B cell (primary cell): Measurements from ENCODE around the gene TYW1B. TPM values are rescaled to one million over a fixed set of nuclear protein-coding genes. Genes with fewer than 3 reads are reported as not detected.
"Not testable (repeated sequence)": the region's sequence is repeated elsewhere in the genome, so short reads cannot be mapped to it uniquely, and the experiment has no call there.

Experiments
- ATAC-seq: fragments of 200-7000 bp; cut with Tn5 transposase; one replicate; pipeline ENCODE4 v1.10.0; 2021; ENCODE audit warnings: low read depth, mild to moderate bottlenecking, moderate number of reproducible peaks, moderate library complexity
- CTCF ChIA-PET: fragments of 350-600 bp; sonication (Branson Sonifier 250); formaldehyde crosslinking; loops from one replicate; lab custom pipeline; 2021; ENCODE audit warnings: antibody characterized with exemption, inconsistent platforms; lab: Charles Lee
- POLR2A ChIA-PET: fragments of 350-600 bp; sonication (Branson Sonifier 250); formaldehyde crosslinking; loops from one replicate; lab custom pipeline; 2021; ENCODE audit warnings: antibody characterized with exemption; lab: Charles Lee
- DNase-seq: peaks from one replicate; pipeline ENCODE4 v3.0.0; 2013
- H2AFZ ChIP-seq: 2 replicates; pipeline ENCODE4 v1.6.1; 2012; ENCODE audit warnings: mild to moderate bottlenecking, low read depth, low read length; ENCODE audit not compliant: insufficient read depth, poor library complexity, severe bottlenecking
- H3K27ac ChIP-seq, 2 donors: 1 replicate in 1 of 2; 2 replicates in 1 of 2; pipeline ENCODE4 v1.5.1; 2012 to 2013; ENCODE audit warnings: low read length in 2 of 2, mild to moderate bottlenecking in 2 of 2, moderate library complexity in 1 of 2
- H3K27me3 ChIP-seq, 4 experiments: fragments of 200-600 bp in 1 of 4; sonication (generic) in 1 of 4; replicated peaks in 1 of 4; 1 replicate in 2 of 4; 2 replicates in 2 of 4; pipeline versions ENCODE4 v1.6.1 to v1.7.0; 2013 to 2016; ENCODE audit warnings: low read length in 3 of 4, mild to moderate bottlenecking in 2 of 4, mixed read lengths in 1 of 4, moderate library complexity in 1 of 4; ENCODE audit not compliant: insufficient read depth in 4 of 4, control insufficient read depth in 3 of 4; ENCODE audit errors: control extremely low read depth in 1 of 4
- H3K36me3 ChIP-seq, 2 experiments: replicated peaks in 1 of 2; 1 replicate in 1 of 2; 2 replicates in 1 of 2; pipeline versions ENCODE4 v1.6.1 to v1.7.1; 2013; ENCODE audit warnings: low read length in 1 of 2; ENCODE audit not compliant: insufficient read depth in 2 of 2, control insufficient read depth in 1 of 2; ENCODE audit errors: control extremely low read depth in 1 of 2, extremely low read depth in 1 of 2
- H3K4me1 ChIP-seq, 2 donors: fragments of 200-600 bp in 1 of 2; sonication (generic) in 1 of 2; 1 replicate in 1 of 2; 2 replicates in 1 of 2; pipeline versions ENCODE4 v1.5.1 to v1.6.1; 2013 to 2017; ENCODE audit warnings: low read length in 2 of 2; ENCODE audit not compliant: control insufficient read depth in 2 of 2, insufficient read depth in 2 of 2
- H3K4me2 ChIP-seq: replicated peaks from 2 replicates; pipeline ENCODE3; 2012; ENCODE audit warnings: mild to moderate bottlenecking, low read depth, low read length; ENCODE audit not compliant: poor library complexity, severe bottlenecking
- H3K4me3 ChIP-seq, 5 experiments: fragments of 200-600 bp in 1 of 5; sonication (generic) in 1 of 5; 1 replicate in 3 of 5; 2 replicates in 2 of 5; pipeline versions ENCODE4 v1.5.1 to v1.7.0; 2011 to 2016; ENCODE audit warnings: low read length in 4 of 5, mild to moderate bottlenecking in 4 of 5, low read depth in 2 of 5, control low read depth in 1 of 5, moderate library complexity in 1 of 5; ENCODE audit not compliant: insufficient read depth in 1 of 5; ENCODE audit errors: control extremely low read depth in 1 of 5, extremely low read depth in 1 of 5
- H3K79me2 ChIP-seq: fragments of 200-600 bp; sonication (generic); one replicate; pipeline ENCODE4 v1.6.0; 2016; ENCODE audit warnings: low read length; ENCODE audit not compliant: control insufficient read depth, insufficient read depth
- H3K9ac ChIP-seq: fragments of 200-600 bp; sonication (generic); 2 replicates; pipeline ENCODE4 v1.6.1; 2017; ENCODE audit warnings: mild to moderate bottlenecking, low read length, moderate library complexity
- H3K9me3 ChIP-seq, 3 donors: one replicate each; pipeline versions ENCODE4 v1.6.1 to v1.7.1; 2013; ENCODE audit warnings: low read length in 2 of 3; ENCODE audit not compliant: control insufficient read depth in 2 of 3, insufficient read depth in 1 of 3; ENCODE audit errors: control extremely low read depth in 1 of 3
- H4K20me1 ChIP-seq: 2 replicates; pipeline ENCODE4 v1.6.0; 2012; ENCODE audit warnings: mild to moderate bottlenecking, low read length; ENCODE audit not compliant: insufficient read depth, control insufficient read depth, poor library complexity, severe bottlenecking
- H3K27ac Mint-ChIP-seq: one replicate; pipeline ENCODE4 v1.8.0; 2021; ENCODE audit warnings: mixed read lengths
- H3K27me3 Mint-ChIP-seq: one replicate; pipeline ENCODE4 v1.8.0; 2021; ENCODE audit warnings: mixed read lengths
- H3K4me1 Mint-ChIP-seq: one replicate; pipeline ENCODE4 v1.8.0; 2021; ENCODE audit warnings: mixed read lengths
- H3K4me3 Mint-ChIP-seq: one replicate; pipeline ENCODE4 v1.8.0; 2021; ENCODE audit warnings: mixed read lengths
- H3K9me3 Mint-ChIP-seq: one replicate; pipeline ENCODE4 v1.8.0; 2022; ENCODE audit warnings: mixed read lengths; ENCODE audit not compliant: insufficient read depth
- CTCF ChIP-seq: fragments of 200-600 bp; IDR thresholded peaks from one replicate; pipeline ENCODE4 v1.8.0; 2022; ENCODE audit warnings: antibody characterized with exemption, mild to moderate bottlenecking
- WGBS: methylation state at CpG from one replicate; pipeline ENCODE4 v1.1.5; 2013; ENCODE audit warnings: missing lambda C conversion rate; ENCODE audit not compliant: insufficient coverage; 5-methylcytosine and 5-hydroxymethylcytosine counted together
- intact Hi-C: fragments of 100-400 bp; cut with micrococcal nuclease; formaldehyde crosslinking; loops from one replicate; pipeline ENCODE4 v1.10.0; 2022
- polyA plus RNA-seq: library from polyadenylated mRNA; depleted of rRNA; stranded (reverse); fragments of >200 nt; gene quantifications from 2 replicates; pipeline ENCODE4 v1.2.3, GENCODE V29; 2012
- total RNA-seq, 2 donors: library from RNA; stranded (reverse); fragments of 120-200 nt in 1 of 2; gene quantifications; 1 replicate in 1 of 2; 2 replicates in 1 of 2; pipeline versions ENCODE4 v1.2.3 to v1.2.4, GENCODE V29; 2013 to 2022

Gene TYW1B
- total and polyA plus RNA-seq, 2 donors (not counting 1 experiment from before 2014, with no cell fraction given) = 4.4 to 9.4 TPM

GRCh38 chr7:72829687-72830354, 1.8 kb upstream of the TYW1B start:
- peak overlapping the region; percentile 95 for H3K4me3 Mint-ChIP-seq
- H3K4me1 Mint-ChIP-seq = peaks cover 29% of the 10 kb centered on the region
- DNase-seq (peak; percentile 83), ATAC-seq (peak; percentile 23)
- peak overlapping the region; percentile 98 for H3K27ac Mint-ChIP-seq
- H2AFZ ChIP-seq = peak overlapping the region; percentile 72
- peaks cover 11% of the 10 kb centered on the region for H4K20me1 ChIP-seq
- H3K27me3 Mint-ChIP-seq, H3K9me3 Mint-ChIP-seq, H3K9me3 ChIP-seq, H3K27me3 ChIP-seq: not testable (repeated sequence)
- CTCF ChIA-PET = interaction anchor here (1.0 kb wide), 2 partner anchors 11 to 85 kb away, joined by 3 read pairs; no protein-coding TSS in a partner anchor
- WGBS = under 1% methylated on average over 24 of the region's 29 CpGs
- POLR2A ChIA-PET = interaction anchor here (1.4 kb wide), 1 partner anchor 49 kb away, joined by 4 read pairs; no protein-coding TSS in a partner anchor
- peaks cover 30% of the 10 kb centered on the region for H3K79me2 ChIP-seq
- H3K4me3 ChIP-seq = peak overlapping the region; percentile 65 to 89 (median 81)
- peak overlapping the region; percentile 93 to 95 for H3K27ac ChIP-seq
- peaks cover 0 to 28% of the 10 kb centered on the region in 2 experiments for H3K36me3 ChIP-seq
- intact Hi-C loops = loop anchor here (2.0 to 5.0 kb wide), 2 partner anchors 95 to 622 kb away; partner anchors contain the start of gene POM121
- peak overlapping the region; percentile 99 for H3K9ac ChIP-seq
- H3K4me1 ChIP-seq = peaks cover 9 to 15% of the 10 kb centered on the region in 2 donors
- peak; percentile 62 for TF ChIP-seq CTCF
- H3K4me2 ChIP-seq = peak overlapping the region; percentile 60

- WGBS = 0% methylated on average over 36 of the region's 36 CpGs
- ChIA-PET POLR2A (interaction anchor here (1.4 kb wide), 1 partner anchor 49 kb away, joined by 4 read pairs; no protein-coding TSS in a partner anchor), CTCF (interaction anchor here (1.0 kb wide), 1 partner anchor 86 kb away, joined by 3 read pairs; no protein-coding TSS in a partner anchor)
- H2AFZ ChIP-seq = peak overlapping the region; percentile 72
- H3K9me3 Mint-ChIP-seq, H3K27me3 ChIP-seq, H3K27me3 Mint-ChIP-seq, H3K9me3 ChIP-seq: not testable (repeated sequence)
- ATAC-seq (peak; percentile 52), DNase-seq (peak; percentile 99)
- intact Hi-C loops = loop anchor here (2.0 to 5.0 kb wide), 2 partner anchors 96 to 623 kb away; partner anchors contain the start of gene POM121
- Mint-ChIP-seq H3K4me1 (peaks cover 29% of the 10 kb centered on the region), H3K4me3 (peak overlapping the region; percentile 95), H3K27ac (peak overlapping the region; percentile 98)
- H3K36me3 ChIP-seq = peaks cover 0 to 23% of the 10 kb centered on the region in 2 experiments
- H3K4me1 ChIP-seq = peaks cover 9 to 15% of the 10 kb centered on the region in 2 donors
- peaks cover 11% of the 10 kb centered on the region for H4K20me1 ChIP-seq
- H3K27ac ChIP-seq = peak overlapping the region; percentile 93 to 95
- H3K4me3 ChIP-seq = peak overlapping the region; percentile 65 to 86 (median 81)
- H3K79me2 ChIP-seq = peaks cover 30% of the 10 kb centered on the region
- H3K4me2 ChIP-seq = peak overlapping the region; percentile 60
- peak overlapping the region; percentile 99 for H3K9ac ChIP-seq
Measured at GRCh38 chr7:72829291-72829686, 1.3 kb upstream of the TYW1B start.
